Stimulated activated naive B cell treated with anti-CD40 and anti-IgM and Interleukin-4, amounts not matched to agents 10 μg/mL and 1 μg/mL and 100 μg/mL, for 72 hours (primary cell): Measurements from ENCODE around the gene RABGGTA.

Source experiments
- ATAC-seq, 2 donors: fragments of 150-1000 bp; cut with Tn5 transposase; replicated peaks; 2 replicates each; pipeline ENCODE4 v1.10.0; 2021; ENCODE audit warnings: moderate library complexity in 1 of 2
- DNase-seq: peaks from one replicate; pipeline ENCODE4 v3.0.0; 2021
- H3K27ac Mint-ChIP-seq: one replicate; pipeline ENCODE4 v1.8.0; 2022; ENCODE audit warnings: mild to moderate bottlenecking, mixed read lengths
- H3K27me3 Mint-ChIP-seq, 2 donors: one replicate each; pipeline ENCODE4 v1.8.0; 2022; ENCODE audit warnings: mixed read lengths in 2 of 2
- H3K36me3 Mint-ChIP-seq, 2 donors: one replicate each; pipeline ENCODE4 v1.8.0; 2022; ENCODE audit warnings: mixed read lengths in 2 of 2, mild to moderate bottlenecking in 1 of 2
- H3K4me1 Mint-ChIP-seq, 2 donors: one replicate each; pipeline ENCODE4 v1.8.0; 2022; ENCODE audit warnings: mixed read lengths in 2 of 2, mild to moderate bottlenecking in 1 of 2
- H3K4me3 Mint-ChIP-seq, 2 donors: one replicate each; pipeline ENCODE4 v1.8.0; 2022; ENCODE audit warnings: mild to moderate bottlenecking in 2 of 2, mixed read lengths in 2 of 2, moderate library complexity in 1 of 2
- H3K9me3 Mint-ChIP-seq, 2 donors: one replicate each; pipeline ENCODE4 v1.8.0; 2022; ENCODE audit warnings: mixed read lengths in 2 of 2, mild to moderate bottlenecking in 1 of 2

The RABGGTA gene

GRCh38 chr14:24293525-24293924, 22.1 kb upstream of the RABGGTA start:
- Mint-ChIP-seq H3K4me3 (no peak overlapping the region), H3K36me3 (peaks cover 35 to 54% of the 10 kb centered on the region in 2 donors), H3K4me1 (peaks cover 33 to 51% of the 10 kb centered on the region in 2 donors), H3K27ac (no peak overlapping the region), H3K9me3 (no peaks in the 10 kb centered on the region), H3K27me3 (no peaks in the 10 kb centered on the region)
- ATAC-seq (no peak), DNase-seq (no peak)

- Mint-ChIP-seq H3K4me3 (no peak overlapping the region), H3K27ac (no peak overlapping the region), H3K27me3 (no peaks in the 10 kb centered on the region), H3K4me1 (peaks cover 35 to 55% of the 10 kb centered on the region in 2 donors), H3K36me3 (peaks cover 35 to 63% of the 10 kb centered on the region in 2 donors), H3K9me3 (no peaks in the 10 kb centered on the region)
- no peak for ATAC-seq
- DNase-seq, result no peak
Measured at GRCh38 chr14:24292118-24292807, 20.9 kb upstream of the RABGGTA start.

GRCh38 chr14:24291446-24292117, 20.2 kb upstream of the RABGGTA start:
- no peak for ATAC-seq
- peaks cover 30 to 49% of the 10 kb centered on the region in 2 donors for H3K4me1 Mint-ChIP-seq
- no peaks in the 10 kb centered on the region for H3K27me3 Mint-ChIP-seq
- no peak overlapping the region for H3K27ac Mint-ChIP-seq
- no peaks in the 10 kb centered on the region for H3K9me3 Mint-ChIP-seq
- peaks cover 33 to 61% of the 10 kb centered on the region in 2 donors for H3K36me3 Mint-ChIP-seq
- H3K4me3 Mint-ChIP-seq, result no peak overlapping the region
- DNase-seq, result no peak

- DNase-seq (no peak), ATAC-seq (no peak)
- Mint-ChIP-seq H3K4me3 (no peak overlapping the region), H3K36me3 (peaks cover 29 to 53% of the 10 kb centered on the region in 2 donors), H3K4me1 (peaks cover 22 to 40% of the 10 kb centered on the region in 2 donors), H3K27ac (peak overlapping the region; percentile 53), H3K9me3 (no peaks in the 10 kb centered on the region), H3K27me3 (no peaks in the 10 kb centered on the region)
Measured at GRCh38 chr14:24290746-24291145, 19.3 kb upstream of the RABGGTA start.

GRCh38 chr14:24289649-24290280, 18.4 kb upstream of the RABGGTA start:
- ATAC-seq (peak; percentile 99 to 100), DNase-seq (peak; percentile 57)
- Mint-ChIP-seq H3K9me3 (no peaks in the 10 kb centered on the region), H3K4me1 (peaks cover 22 to 43% of the 10 kb centered on the region in 2 donors), H3K27me3 (no peaks in the 10 kb centered on the region), H3K4me3 (peak overlapping the region in 1 of 2 donors; percentile 53), H3K36me3 (peaks cover 27 to 45% of the 10 kb centered on the region in 2 donors), H3K27ac (no peak overlapping the region)

- Mint-ChIP-seq H3K4me1 (peaks cover 25 to 51% of the 10 kb centered on the region in 2 donors), H3K9me3 (no peaks in the 10 kb centered on the region), H3K27me3 (no peaks in the 10 kb centered on the region), H3K36me3 (peaks cover 16 to 31% of the 10 kb centered on the region in 2 donors), H3K27ac (no peak overlapping the region), H3K4me3 (no peak overlapping the region)
- DNase-seq, result no peak
- ATAC-seq, result no peak
Measured at GRCh38 chr14:24286996-24287395, 15.6 kb upstream of the RABGGTA start.

- Mint-ChIP-seq H3K36me3 (peaks cover 5 to 15% of the 10 kb centered on the region in 2 donors), H3K4me3 (no peak overlapping the region), H3K4me1 (peaks cover 34 to 60% of the 10 kb centered on the region in 2 donors), H3K27me3 (no peaks in the 10 kb centered on the region), H3K9me3 (no peaks in the 10 kb centered on the region), H3K27ac (no peak overlapping the region)
- ATAC-seq (no peak), DNase-seq (no peak)
Measured at GRCh38 chr14:24285351-24285750, 14.0 kb upstream of the RABGGTA start.

- H3K9me3 Mint-ChIP-seq, result no peaks in the 10 kb centered on the region
- no peak overlapping the region for H3K27ac Mint-ChIP-seq
- no peaks in the 10 kb centered on the region for H3K27me3 Mint-ChIP-seq
- DNase-seq, result no peak
- peaks cover 36 to 60% of the 10 kb centered on the region in 2 donors for H3K4me1 Mint-ChIP-seq
- no peak for ATAC-seq
- no peak overlapping the region for H3K4me3 Mint-ChIP-seq
- peaks cover 4 to 9% of the 10 kb centered on the region in 2 donors for H3K36me3 Mint-ChIP-seq
Measured at GRCh38 chr14:24284501-24285035, 13.2 kb upstream of the RABGGTA start.

- Mint-ChIP-seq H3K4me1 (peaks cover 41 to 60% of the 10 kb centered on the region in 2 donors), H3K36me3 (peaks cover 4 to 9% of the 10 kb centered on the region in 2 donors), H3K27me3 (no peaks in the 10 kb centered on the region), H3K9me3 (no peaks in the 10 kb centered on the region), H3K4me3 (no peak overlapping the region), H3K27ac (no peak overlapping the region)
- ATAC-seq (no peak), DNase-seq (no peak)
Measured at GRCh38 chr14:24283796-24284460, 12.5 kb upstream of the RABGGTA start.

- ATAC-seq (no peak), DNase-seq (no peak)
- peaks cover 7 to 8% of the 10 kb centered on the region in 2 donors for H3K9me3 Mint-ChIP-seq
- H3K36me3 Mint-ChIP-seq, result peaks cover 12 to 13% of the 10 kb centered on the region in 2 donors
- no peak overlapping the region for H3K4me3 Mint-ChIP-seq
- no peak overlapping the region for H3K27ac Mint-ChIP-seq
- H3K27me3 Mint-ChIP-seq, result no peaks in the 10 kb centered on the region
- peaks cover 47 to 63% of the 10 kb centered on the region in 2 donors for H3K4me1 Mint-ChIP-seq
Measured at GRCh38 chr14:24282736-24283135, 11.3 kb upstream of the RABGGTA start.

- Mint-ChIP-seq H3K4me1 (peaks cover 54 to 69% of the 10 kb centered on the region in 2 donors), H3K9me3 (peaks cover 7 to 8% of the 10 kb centered on the region in 2 donors), H3K4me3 (no peak overlapping the region), H3K36me3 (peaks cover 12 to 15% of the 10 kb centered on the region in 2 donors), H3K27me3 (no peaks in the 10 kb centered on the region), H3K27ac (no peak overlapping the region)
- DNase-seq (no peak), ATAC-seq (no peak)
Measured at GRCh38 chr14:24281636-24282035, 10.2 kb upstream of the RABGGTA start.

- DNase-seq, result no peak
- Mint-ChIP-seq H3K4me3 (no peak overlapping the region), H3K27ac (peak overlapping the region; percentile 91)
Measured at GRCh38 chr14:24280797-24281460, 9.5 kb upstream of the RABGGTA start.

GRCh38 chr14:24279301-24280186, 8.1 kb upstream of the RABGGTA start:
- Mint-ChIP-seq H3K27me3 (no peaks in the 10 kb centered on the region), H3K4me3 (peak overlapping the region; percentile 8 to 36), H3K27ac (peak overlapping the region; percentile 81), H3K9me3 (peaks cover 7 to 8% of the 10 kb centered on the region in 2 donors), H3K36me3 (peaks cover 8 to 15% of the 10 kb centered on the region in 2 donors), H3K4me1 (peaks cover 62 to 76% of the 10 kb centered on the region in 2 donors)
- peak; percentile 67 for DNase-seq
- peak; percentile 89 for ATAC-seq

More at GRCh38 chr14:24280797-24281460, 9.5 kb upstream of the RABGGTA start:
- Mint-ChIP-seq H3K27me3 (no peaks in the 10 kb centered on the region), H3K9me3 (peaks cover 7 to 8% of the 10 kb centered on the region in 2 donors), H3K4me1 (peaks cover 56 to 72% of the 10 kb centered on the region in 2 donors), H3K36me3 (peaks cover 9 to 15% of the 10 kb centered on the region in 2 donors)
- no peak for ATAC-seq
